Measurements from ENCODE around the gene ELMO1. TPM values are rescaled to one million over a fixed set of nuclear protein-coding genes. Genes with fewer than 3 reads are reported as not detected.

ELMO1 gene
- total RNA-seq, 1 experiment from 2014 or later = 137 TPM

DNA sequence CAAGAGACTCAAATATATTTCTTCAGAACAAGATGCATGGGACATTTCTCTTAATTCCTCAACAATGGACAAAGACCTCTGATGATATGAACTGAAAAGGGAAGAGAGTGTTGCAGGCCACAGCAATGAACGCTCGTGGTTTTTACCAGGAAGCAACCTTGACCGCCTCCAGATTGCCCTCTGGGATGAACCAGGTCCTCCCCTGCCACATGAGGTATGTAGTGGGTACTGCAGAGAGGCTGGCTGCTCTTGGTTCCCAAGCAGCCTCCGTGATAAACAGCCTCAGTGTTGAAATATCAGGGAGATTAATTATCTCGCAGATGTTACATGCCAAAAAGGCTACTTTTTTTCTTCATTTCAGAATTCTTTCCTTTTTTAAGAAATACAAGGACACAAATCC, 338.8 kb downstream of the ELMO1 start:
- Histone ChIP-seq H4K20me1 (ENCODE audit: insufficient read depth, low read depth, low read length) (no peaks in the 10 kb centered on the region), H3K4me2 (ENCODE audit: low read depth, low read length, poor library complexity, severe bottlenecking) (no peak overlapping the region), H3K36me3 (ENCODE audit: insufficient read depth, low read length) (no peaks in the 10 kb centered on the region), H3K9me2 (replicated peaks; ENCODE audit: insufficient read depth, low read length) (no peaks in the 10 kb centered on the region), H3K27me3 (ENCODE audit: low read length) (no peaks in the 10 kb centered on the region), H3K27ac (ENCODE audit: low read length) (no peak overlapping the region), H3K4me1 (ENCODE audit: low read length) (peaks cover 54% of the 10 kb centered on the region), H3K4me3 (ENCODE audit: low read length) (no peak overlapping the region), H3K9ac (ENCODE audit: low read length) (no peak overlapping the region), H3K9me3 (ENCODE audit: low read length) (no peaks in the 10 kb centered on the region), H3K79me2 (ENCODE audit: low read length) (peaks cover 8% of the 10 kb centered on the region; the same call in 1 of the 2 replicates), H2AFZ (ENCODE audit: low read length) (no peak overlapping the region)
- DNase-seq = no peak

DNA sequence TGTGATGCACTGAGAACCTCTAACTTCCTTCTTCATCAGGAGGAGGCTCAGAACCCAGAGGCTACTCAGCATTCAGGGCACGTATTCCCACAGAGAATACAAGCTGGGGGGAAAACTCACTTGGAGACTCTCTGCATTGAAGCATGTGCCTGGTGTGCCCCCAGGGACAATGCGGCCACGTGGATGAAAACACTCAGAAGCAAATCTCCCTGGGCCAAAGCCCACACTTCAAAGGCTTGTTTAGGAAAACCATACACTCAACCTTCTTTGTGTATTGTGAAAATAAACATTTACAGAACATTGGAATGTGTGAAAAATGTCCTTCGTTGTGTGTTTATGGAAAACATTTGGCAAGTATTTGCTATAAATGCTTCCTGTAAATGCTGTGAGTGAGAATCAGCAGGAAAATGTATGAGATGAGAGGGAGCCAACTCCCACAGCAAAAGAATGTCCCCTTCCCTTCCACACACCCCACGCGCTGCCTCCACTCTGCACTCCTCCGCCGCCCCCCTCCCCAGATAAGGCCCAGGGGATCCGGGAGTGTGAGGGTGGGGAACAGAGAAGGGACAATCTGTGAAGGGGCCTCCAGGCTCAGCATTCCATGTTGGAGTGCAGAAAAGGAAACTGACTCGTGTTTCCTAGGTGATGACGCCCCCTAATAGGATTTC, 339.5 kb downstream of the ELMO1 start:
- peaks cover 54% of the 10 kb centered on the region for H3K4me1 ChIP-seq (ENCODE audit: low read length)
- no peak overlapping the region for H3K4me2 ChIP-seq (ENCODE audit: low read depth, low read length, poor library complexity, severe bottlenecking)
- H3K27ac ChIP-seq (ENCODE audit: low read length) = no peak overlapping the region
- no peak overlapping the region for H3K9ac ChIP-seq (ENCODE audit: low read length)
- H3K36me3 ChIP-seq (ENCODE audit: insufficient read depth, low read length) = no peaks in the 10 kb centered on the region
- no peaks in the 10 kb centered on the region for H3K9me3 ChIP-seq (ENCODE audit: low read length)
- no peak for DNase-seq
- H3K79me2 ChIP-seq (ENCODE audit: low read length) = 0 out of 2 replicates have a peak, but pooled peaks cover 7% of the 10 kb centered on the region
- H2AFZ ChIP-seq (ENCODE audit: low read length) = no peak overlapping the region
- H3K27me3 ChIP-seq (ENCODE audit: low read length) = no peaks in the 10 kb centered on the region
- no peaks in the 10 kb centered on the region for H4K20me1 ChIP-seq (ENCODE audit: insufficient read depth, low read depth, low read length)
- no peak overlapping the region for H3K4me3 ChIP-seq (ENCODE audit: low read length)
- H3K9me2 ChIP-seq (replicated peaks; ENCODE audit: insufficient read depth, low read length) = no peaks in the 10 kb centered on the region

DNA sequence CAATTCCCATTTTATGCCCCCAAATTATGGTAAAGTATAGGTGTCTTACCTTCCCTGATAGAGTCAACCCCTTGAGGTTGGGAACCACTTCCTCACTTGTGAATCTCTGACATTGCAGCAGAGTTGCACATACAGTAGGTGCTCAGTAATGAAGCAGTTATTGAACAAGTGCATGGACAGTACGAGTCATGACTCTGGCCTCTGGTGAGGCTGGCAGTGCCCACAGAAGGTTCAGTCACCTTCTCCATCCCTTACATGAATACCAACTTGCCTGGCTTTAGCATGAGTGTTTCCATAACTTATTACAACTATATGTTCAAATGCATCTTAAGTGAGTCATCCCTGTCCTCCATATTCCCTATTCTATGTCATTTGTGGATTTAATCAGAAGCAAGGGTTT, 340.0 kb downstream of the ELMO1 start:
- no peaks in the 10 kb centered on the region for H3K9me2 ChIP-seq (replicated peaks; ENCODE audit: insufficient read depth, low read length)
- no peak overlapping the region for H2AFZ ChIP-seq (ENCODE audit: low read length)
- no peak overlapping the region for H3K4me3 ChIP-seq (ENCODE audit: low read length)
- 0 out of 2 replicates have a peak, but pooled peaks cover 7% of the 10 kb centered on the region for H3K79me2 ChIP-seq (ENCODE audit: low read length)
- no peak for DNase-seq
- H3K9me3 ChIP-seq (ENCODE audit: low read length) = no peaks in the 10 kb centered on the region
- no peaks in the 10 kb centered on the region for H3K36me3 ChIP-seq (ENCODE audit: insufficient read depth, low read length)
- no peaks in the 10 kb centered on the region for H4K20me1 ChIP-seq (ENCODE audit: insufficient read depth, low read depth, low read length)
- H3K9ac ChIP-seq (ENCODE audit: low read length) = no peak overlapping the region
- no peaks in the 10 kb centered on the region for H3K27me3 ChIP-seq (ENCODE audit: low read length)
- no peak overlapping the region for H3K4me2 ChIP-seq (ENCODE audit: low read depth, low read length, poor library complexity, severe bottlenecking)
- no peak overlapping the region for H3K27ac ChIP-seq (ENCODE audit: low read length)
- peaks cover 54% of the 10 kb centered on the region for H3K4me1 ChIP-seq (ENCODE audit: low read length)

DNA sequence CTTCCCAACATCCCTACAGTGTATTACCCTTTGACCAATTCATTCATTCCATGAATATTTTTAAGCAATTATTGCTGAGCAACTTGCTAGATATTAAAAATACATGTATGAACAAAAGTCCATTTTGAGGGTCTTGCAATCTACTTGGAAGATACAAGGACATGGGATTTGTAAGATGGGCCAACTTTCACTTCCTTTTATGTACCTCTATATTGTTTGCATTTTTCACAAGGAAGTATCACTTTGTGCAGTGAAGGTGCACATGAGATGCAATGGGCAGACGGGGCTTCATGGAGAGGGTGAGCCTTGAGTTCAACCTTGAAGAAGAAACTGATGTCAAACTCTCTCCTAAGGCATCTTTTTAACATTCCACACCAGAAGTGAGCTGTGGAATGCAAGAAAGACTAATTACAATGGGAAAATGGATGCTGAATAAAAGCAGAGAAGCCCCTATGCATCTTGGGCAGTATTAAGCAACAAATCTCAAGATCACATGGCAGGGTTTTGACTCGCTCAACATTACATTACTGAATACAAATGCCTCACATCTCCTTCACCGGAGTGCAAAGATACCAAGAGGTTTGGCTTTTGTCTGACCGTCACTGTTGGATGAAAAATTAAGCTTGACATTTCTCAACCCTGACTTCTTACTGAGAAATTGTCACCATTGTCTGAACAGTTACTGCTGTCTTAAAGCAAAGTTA, 341.5 kb downstream of the ELMO1 start:
- Histone ChIP-seq H3K36me3 (ENCODE audit: insufficient read depth, low read length) (no peaks in the 10 kb centered on the region), H3K4me3 (ENCODE audit: low read length) (no peak overlapping the region), H2AFZ (ENCODE audit: low read length) (no peak overlapping the region), H3K27ac (ENCODE audit: low read length) (peak overlapping the region; percentile 53), H3K4me1 (ENCODE audit: low read length) (peaks cover 54% of the 10 kb centered on the region), H3K9ac (ENCODE audit: low read length) (no peak overlapping the region), H3K79me2 (ENCODE audit: low read length) (peaks cover 14% of the 10 kb centered on the region; the same call in 1 of the 2 replicates), H3K27me3 (ENCODE audit: low read length) (no peaks in the 10 kb centered on the region), H3K9me2 (replicated peaks; ENCODE audit: insufficient read depth, low read length) (no peaks in the 10 kb centered on the region), H3K9me3 (ENCODE audit: low read length) (no peaks in the 10 kb centered on the region), H4K20me1 (ENCODE audit: insufficient read depth, low read depth, low read length) (no peaks in the 10 kb centered on the region), H3K4me2 (ENCODE audit: low read depth, low read length, poor library complexity, severe bottlenecking) (peak overlapping the region; percentile 36)
- peak; percentile 72 for DNase-seq

DNA sequence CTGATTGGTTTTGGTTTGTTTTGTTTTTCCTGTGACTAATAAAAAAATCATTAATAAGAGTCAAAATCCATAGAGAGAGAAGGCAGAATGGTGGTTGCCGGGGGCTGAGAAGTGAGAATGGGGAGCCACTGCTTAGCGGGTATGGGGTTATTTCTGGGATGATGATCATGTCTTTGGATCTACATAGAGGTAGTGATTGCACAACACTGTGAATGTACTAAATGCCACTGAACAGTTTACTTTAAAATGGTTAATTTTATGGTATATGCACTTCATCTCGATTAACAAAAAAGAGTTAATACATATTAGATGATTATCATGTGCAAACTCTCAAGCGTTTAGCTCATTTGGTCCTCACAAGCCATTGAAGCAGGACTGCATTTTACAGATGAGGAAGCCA, 342.9 kb downstream of the ELMO1 start:
- Histone ChIP-seq H3K9me3 (ENCODE audit: low read length) (no peaks in the 10 kb centered on the region), H3K27ac (ENCODE audit: low read length) (no peak overlapping the region), H3K4me1 (ENCODE audit: low read length) (peaks cover 56% of the 10 kb centered on the region), H3K36me3 (ENCODE audit: insufficient read depth, low read length) (no peaks in the 10 kb centered on the region), H3K4me2 (ENCODE audit: low read depth, low read length, poor library complexity, severe bottlenecking) (no peak overlapping the region), H3K9me2 (replicated peaks; ENCODE audit: insufficient read depth, low read length) (no peaks in the 10 kb centered on the region), H3K79me2 (ENCODE audit: low read length) (peaks cover 11% of the 10 kb centered on the region; the same call in 1 of the 2 replicates), H3K27me3 (ENCODE audit: low read length) (no peaks in the 10 kb centered on the region), H2AFZ (ENCODE audit: low read length) (no peak overlapping the region), H3K4me3 (ENCODE audit: low read length) (no peak overlapping the region), H3K9ac (ENCODE audit: low read length) (no peak overlapping the region), H4K20me1 (ENCODE audit: insufficient read depth, low read depth, low read length) (no peaks in the 10 kb centered on the region)
- no peak for DNase-seq

DNA sequence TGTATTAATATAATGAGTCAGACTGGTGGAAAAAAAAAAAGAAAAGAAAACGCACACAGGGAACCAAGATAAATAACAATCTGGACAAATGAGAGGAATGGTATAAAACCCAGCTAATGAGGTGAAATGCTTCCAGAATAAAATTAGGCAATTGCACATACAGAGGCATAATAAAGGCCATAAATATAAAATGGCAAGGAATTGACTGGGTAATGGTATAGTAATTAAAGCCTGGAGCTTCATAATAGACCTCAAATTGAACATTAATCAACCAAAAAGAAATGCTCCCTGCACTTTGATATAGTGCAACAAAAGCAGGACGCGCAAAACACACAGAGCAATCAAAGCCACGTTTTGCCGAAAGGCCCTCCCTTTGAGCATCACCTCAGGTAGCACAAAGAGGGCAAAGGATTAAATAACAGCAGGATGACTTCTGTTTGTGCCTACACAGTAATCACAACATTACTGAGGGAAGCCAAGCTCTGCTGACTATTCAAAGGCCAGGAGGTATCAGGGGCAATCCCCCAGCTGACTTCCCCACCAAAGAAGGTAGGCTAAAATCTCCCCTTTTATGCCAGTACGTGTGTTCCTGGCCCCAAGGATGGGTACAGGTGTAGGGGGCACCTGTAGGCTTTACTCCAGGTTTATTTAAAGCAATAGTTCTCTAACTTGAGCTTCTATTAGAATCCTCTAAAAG, 343.7 kb downstream of the ELMO1 start:
- Histone ChIP-seq H3K36me3 (ENCODE audit: insufficient read depth, low read length) (no peaks in the 10 kb centered on the region), H3K27me3 (ENCODE audit: low read length) (no peaks in the 10 kb centered on the region), H3K27ac (ENCODE audit: low read length) (no peak overlapping the region), H3K9me3 (ENCODE audit: low read length) (no peaks in the 10 kb centered on the region), H3K9me2 (replicated peaks; ENCODE audit: insufficient read depth, low read length) (no peaks in the 10 kb centered on the region), H3K4me2 (ENCODE audit: low read depth, low read length, poor library complexity, severe bottlenecking) (no peak overlapping the region), H3K4me1 (ENCODE audit: low read length) (peaks cover 53% of the 10 kb centered on the region), H3K4me3 (ENCODE audit: low read length) (no peak overlapping the region), H4K20me1 (ENCODE audit: insufficient read depth, low read depth, low read length) (no peaks in the 10 kb centered on the region), H3K79me2 (ENCODE audit: low read length) (peaks cover 11% of the 10 kb centered on the region; the same call in 1 of the 2 replicates), H2AFZ (ENCODE audit: low read length) (no peak overlapping the region), H3K9ac (ENCODE audit: low read length) (no peak overlapping the region)
- DNase-seq = no peak

DNA sequence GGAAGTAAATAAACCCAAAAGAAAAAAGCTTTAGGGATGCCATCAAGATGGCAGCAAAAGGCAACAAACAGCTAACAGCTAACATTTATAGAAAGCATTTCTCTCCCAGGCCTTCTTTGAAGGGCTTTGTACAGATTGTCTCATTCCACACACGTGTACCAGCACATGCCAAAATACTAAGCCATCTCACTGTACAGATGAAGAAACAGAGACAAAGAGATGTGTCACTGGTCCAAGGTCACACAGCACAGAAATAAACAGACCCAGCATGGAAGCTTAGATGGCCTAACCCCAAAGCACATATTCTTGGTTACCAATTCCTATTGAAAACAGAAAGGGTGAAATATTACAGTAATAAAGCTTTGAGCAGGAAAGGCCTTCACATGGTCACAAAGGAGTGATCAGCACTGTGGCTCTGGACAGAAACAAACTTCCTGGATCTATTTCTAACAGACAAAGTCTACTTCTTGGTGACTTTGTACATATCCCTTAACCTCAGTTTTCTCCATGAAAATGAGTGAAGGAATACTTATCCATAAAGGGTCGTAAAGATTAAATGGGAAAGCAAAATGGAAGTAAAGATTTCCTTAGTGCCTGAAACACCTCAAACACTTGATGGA, 346.0 kb downstream of the ELMO1 start:
- peaks cover 7% of the 10 kb centered on the region; the same call in 1 of the 2 replicates for H3K79me2 ChIP-seq (ENCODE audit: low read length)
- no peaks in the 10 kb centered on the region for H3K9me2 ChIP-seq (replicated peaks; ENCODE audit: insufficient read depth, low read length)
- no peak for DNase-seq

More for the DNA sequence above, 346.0 kb downstream of the ELMO1 start:
- Histone ChIP-seq H3K4me2 (ENCODE audit: low read depth, low read length, poor library complexity, severe bottlenecking) (no peak overlapping the region), H3K4me1 (ENCODE audit: low read length) (peaks cover 30% of the 10 kb centered on the region), H3K27me3 (ENCODE audit: low read length) (no peaks in the 10 kb centered on the region), H3K36me3 (ENCODE audit: insufficient read depth, low read length) (no peaks in the 10 kb centered on the region), H3K9ac (ENCODE audit: low read length) (no peak overlapping the region), H3K4me3 (ENCODE audit: low read length) (no peak overlapping the region), H4K20me1 (ENCODE audit: insufficient read depth, low read depth, low read length) (no peaks in the 10 kb centered on the region), H3K27ac (ENCODE audit: low read length) (no peak overlapping the region), H3K9me3 (ENCODE audit: low read length) (no peaks in the 10 kb centered on the region), H2AFZ (ENCODE audit: low read length) (no peak overlapping the region)
